K562 (cell line): ENCODE results near the gene TXNIP. TPM values are rescaled to one million over a fixed set of nuclear protein-coding genes. Genes with fewer than 3 reads are reported as not detected.

Source experiments
- ARID3B ChIP-seq: fragments of 250-450 bp; sonication (Bioruptor Pico); IDR thresholded peaks from 2 replicates; pipeline ENCODE4 v1.4.0; 2020; ENCODE audit warnings: borderline replicate concordance
- BCOR ChIP-seq: fragments of 450-650 bp; IDR thresholded peaks from 2 replicates; pipeline ENCODE4 v1.6.1; 2016
- CHAMP1 ChIP-seq: fragments of 450-650 bp; IDR thresholded peaks from 2 replicates; pipeline ENCODE4 v1.6.1; 2016; ENCODE audit warnings: mild to moderate bottlenecking
- HDAC1 ChIP-seq, 2 experiments: fragments of 450-650 bp; IDR thresholded peaks; 2 replicates each; pipeline ENCODE4 v1.6.1; 2016 to 2017; ENCODE audit warnings: inconsistent platforms in 1 of 2, mild to moderate bottlenecking in 1 of 2, moderate library complexity in 1 of 2
- HOXB6 ChIP-seq: fragments of 250-450 bp; sonication (Bioruptor Pico); IDR thresholded peaks from 2 replicates; pipeline ENCODE4 v1.5.1; 2022; ENCODE audit warnings: mild to moderate bottlenecking, borderline replicate concordance
- KDM5B ChIP-seq: fragments of 200-600 bp; sonication (generic); IDR thresholded peaks from 2 replicates; pipeline ENCODE4 v1.6.1; 2012; ENCODE audit warnings: low read depth, mild to moderate bottlenecking, moderate library complexity, low read length, control low read depth, inconsistent platforms; ENCODE audit not compliant: insufficient replicate concordance
- MCM5 ChIP-seq: fragments of 450-650 bp; IDR thresholded peaks from 2 replicates; pipeline ENCODE4 v1.6.1; 2016; ENCODE audit warnings: low read depth
- MYBL2 ChIP-seq, 2 experiments: fragments of 450-650 bp in 1 of 2; sonication (generic) in 1 of 2; formaldehyde crosslinking in 1 of 2; IDR thresholded peaks; 2 replicates each; pipeline versions ENCODE4 v1.6.1 to v1.8.1; 2017 to 2022; ENCODE audit warnings: borderline replicate concordance in 1 of 2, inconsistent platforms in 1 of 2, low read depth in 1 of 2, mild to moderate bottlenecking in 1 of 2, missing genetic modification reagents in 1 of 2, moderate library complexity in 1 of 2
- PATZ1 ChIP-seq: fragments of 250-450 bp; sonication (Bioruptor Pico); IDR thresholded peaks from 2 replicates; pipeline ENCODE4 v1.5.0; 2020; ENCODE audit warnings: mild to moderate bottlenecking, borderline replicate concordance
- POLR2G ChIP-seq: fragments of 200-400 bp; formaldehyde crosslinking; IDR thresholded peaks from 2 replicates; pipeline ENCODE4 v1.6.1; 2017; ENCODE audit warnings: low read depth, mild to moderate bottlenecking, antibody characterized with exemption, low read length, moderate library complexity
- POLR2H ChIP-seq: IDR thresholded peaks from 2 replicates; pipeline ENCODE4 v1.6.1; 2016; ENCODE audit warnings: missing genetic modification characterization, low read depth, mild to moderate bottlenecking, control low read depth, missing compliant biosample characterization, moderate library complexity
- RHOXF2B ChIP-seq: fragments of 250-450 bp; sonication (Bioruptor Pico); conservative IDR thresholded peaks from 2 replicates; pipeline ENCODE4 v1.5.1; 2021
- SMAD3 ChIP-seq: fragments of 450-650 bp; formaldehyde crosslinking; conservative IDR thresholded peaks from 2 replicates; pipeline ENCODE4 v1.4.0; 2020; ENCODE audit warnings: mild to moderate bottlenecking
- STAG1 ChIP-seq: sonication (generic); formaldehyde crosslinking; IDR thresholded peaks from 2 replicates; pipeline ENCODE4 v1.5.0; 2020; ENCODE audit warnings: missing genetic modification reagents, borderline replicate concordance
- UBTF ChIP-seq, 2 experiments: IDR thresholded peaks; 2 replicates each; pipeline ENCODE4 v1.6.1; 2012; ENCODE audit warnings: improper control_type of control experiment in 2 of 2, low read depth in 2 of 2, low read length in 2 of 2, borderline replicate concordance in 1 of 2
- ZBTB2 ChIP-seq: fragments of 450-650 bp; IDR thresholded peaks from 2 replicates; pipeline ENCODE4 v1.6.1; 2016; ENCODE audit warnings: antibody characterized with exemption
- ZNF143 ChIP-seq: sonication (generic); formaldehyde crosslinking; IDR thresholded peaks from 2 replicates; pipeline ENCODE4 v1.9.0; 2022; ENCODE audit warnings: mild to moderate bottlenecking, missing genetic modification reagents
- polyA plus RNA-seq, 8 experiments: library from polyadenylated mRNA; depleted of rRNA in 4 of 8; stranded (reverse) in 5 of 8; unstranded in 3 of 8; fragments of >200 nt; fragmentation: Nextera tagmentation in 2 of 8; fragmentation: Illumina TruSeq in 1 of 8; extraction: Ambion mirVana in 2 of 8; extraction: Trizol in 1 of 8; gene quantifications; 2 replicates each; pipeline versions ENCODE4 v1.2.1 to v1.2.3, GENCODE V29; 2011 to 2014; ENCODE audit warnings: inconsistent platforms in 1 of 8, missing spikeins in 1 of 8
- total RNA-seq, 7 experiments: library from RNA; depleted of rRNA in 6 of 7; stranded (reverse); fragments of >200 nt in 6 of 7; fragmentation: Illumina TruSeq in 2 of 7; extraction: Trizol in 2 of 7; gene quantifications; 2 replicates each; pipeline versions ENCODE4 v1.2.1 to v1.2.3, GENCODE V29; 2011 to 2021; ENCODE audit warnings: low replicate concordance in 1 of 7

TXNIP gene
- total and polyA plus RNA-seq, 9 of the 15 experiments (the other 6 are each of a cell fraction or from before 2014, with no cell fraction given), result 120 to 499 (median 257) TPM

GRCh38 chr1:145995964-145996432 lies 381 bp downstream of the TXNIP start (continued):
- peak; percentile 28; the same call in 1 of the 2 replicates for TF ChIP-seq CHAMP1
- TF ChIP-seq ZBTB2, result no peak
- TF ChIP-seq STAG1 (CRISPR knock-in tag), result no peak
- TF ChIP-seq HOXB6, result peak; percentile 80; the same call in 1 of the 2 replicates
- peak in 1 of 2 experiments; percentile 58; a peak in 1 of 4 replicates for TF ChIP-seq HDAC1 (IDR thresholded peaks at IDR 0.05)
- TF ChIP-seq MYBL2 (IDR thresholded peaks at IDR 0.05; ENCODE audit: low read depth), result no peak
- TF ChIP-seq MYBL2 (CRISPR knock-in tag; IDR thresholded peaks at IDR 0.05; ENCODE audit: borderline replicate concordance), result no peak
- TF ChIP-seq ARID3B, result no peak
- no peak for TF ChIP-seq POLR2G
- no peak for TF ChIP-seq ZNF143 (CRISPR knock-in tag)
- no peak for TF ChIP-seq PATZ1 (CRISPR knock-in tag)
- peak; percentile 94 for TF ChIP-seq RHOXF2B (CRISPR knock-in tag)
- no peak for TF ChIP-seq SMAD3 (CRISPR knock-in tag)
- no peak for TF ChIP-seq POLR2H (tag)
- TF ChIP-seq MCM5, result no peak
- TF ChIP-seq KDM5B, result peak; percentile 62
- no peak for TF ChIP-seq BCOR
- TF ChIP-seq UBTF (IDR thresholded peaks at IDR 0.05; ENCODE audit: borderline replicate concordance in 1 of 2, low read depth in 2 of 2, low read length in 2 of 2), result peak in 1 of 2 experiments; percentile 65; a peak in 1 of 4 replicates
